Prostate gland (tissue), 2 donors: ENCODE measurements around the gene HDAC6. TPM values are rescaled to one million over a fixed set of nuclear protein-coding genes. Genes with fewer than 3 reads are reported as not detected.

ENCODE experiments used
- DNase-seq: peaks from one replicate; pipeline ENCODE4 v3.0.0-alpha.2; 2019; ENCODE audit warnings: low spot score
- H3K27ac ChIP-seq, 2 donors: fragments of 200-600 bp; sonication (generic); 2 replicates each; pipeline ENCODE4 v1.5.1; 2017 to 2019
- H3K27me3 ChIP-seq: fragments of 200-600 bp; sonication (generic); replicated peaks from 2 replicates; pipeline ENCODE4 v1.5.1; 2019; ENCODE audit not compliant: insufficient read depth
- H3K36me3 ChIP-seq, 2 donors: fragments of 200-600 bp; sonication (generic); 1 replicate in 1 of 2; 2 replicates in 1 of 2; pipeline versions ENCODE4 v1.5.1 to v1.8.1; 2017 to 2019
- H3K4me1 ChIP-seq: fragments of 200-600 bp; sonication (generic); replicated peaks from 2 replicates; pipeline ENCODE4 v1.5.1; 2019
- H3K4me3 ChIP-seq, 2 donors: fragments of 200-600 bp; sonication (generic); 2 replicates each; pipeline ENCODE4 v1.5.1; 2017 to 2019
- H3K9me3 ChIP-seq: fragments of 200-600 bp; sonication (generic); 2 replicates; pipeline ENCODE4 v1.5.1; 2017
- POLR2A ChIP-seq: fragments of 450-650 bp; IDR thresholded peaks from one replicate; pipeline ENCODE4 v1.6.1; 2016; ENCODE audit warnings: antibody characterized with exemption, mild to moderate bottlenecking
- POLR2AphosphoS5 ChIP-seq: sonication (generic); formaldehyde crosslinking; IDR thresholded peaks from one replicate; pipeline ENCODE4 v1.6.1; 2017; ENCODE audit warnings: antibody characterized with exemption
- WGBS: methylation state at CpG from one replicate; pipeline ENCODE4 v1.1.5; 2018; 5-methylcytosine and 5-hydroxymethylcytosine counted together
- intact Hi-C: fragments of 100-400 bp; cut with DNase I; formaldehyde crosslinking; loops from one replicate; pipeline ENCODE4 v1.14.2; 2022
- total RNA-seq, 2 donors: library from RNA; depleted of rRNA; stranded (reverse); fragments of >200 nt; gene quantifications; one replicate each; pipeline ENCODE4 v1.1.0, GENCODE V29; 2016
- TF ChIP-seq, protein P1 (sequence below), 4 experiments: fragments of 200-600 bp in 2 of 4; fragments of 450-650 bp in 2 of 4; sonication (generic) in 2 of 4; IDR thresholded peaks; 1 replicate in 3 of 4; 2 replicates in 1 of 4; pipeline ENCODE4 v1.5.1; 2016 to 2019; ENCODE audit warnings: antibody characterized with exemption in 4 of 4, mild to moderate bottlenecking in 2 of 4, moderate library complexity in 2 of 4

HDAC6 gene
- total RNA-seq, 2 donors from 2014 or later: 102 to 113 TPM

DNA sequence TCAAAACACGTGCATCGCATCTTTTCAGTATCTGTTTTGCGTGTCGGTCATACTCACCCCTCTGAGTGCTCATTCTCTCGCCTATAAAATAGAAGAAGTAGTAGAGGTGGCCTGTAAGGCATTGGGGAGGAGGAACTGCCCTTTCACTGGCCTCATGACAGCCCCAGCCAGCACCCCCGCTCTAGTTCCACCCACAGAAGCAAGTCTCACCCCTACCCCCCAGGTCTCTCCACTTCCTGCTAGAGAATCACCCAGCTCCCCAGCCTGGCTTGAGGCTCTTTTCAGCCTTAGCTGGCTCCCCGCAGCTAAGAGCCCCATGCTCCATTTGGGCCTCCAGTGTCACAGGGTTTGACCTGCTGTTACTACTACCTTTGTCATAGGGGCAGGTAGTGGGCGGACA lies 11.8 kb downstream of the HDAC6 start:
- Histone ChIP-seq H3K9me3 (no peaks in the 10 kb centered on the region), H3K4me3 (no peak overlapping the region), H3K4me1 (no peaks in the 10 kb centered on the region), H3K27ac (no peak overlapping the region), H3K27me3 (no peaks in the 10 kb centered on the region), H3K36me3 (no peaks in the 10 kb centered on the region)
- TF ChIP-seq, protein P1, sequence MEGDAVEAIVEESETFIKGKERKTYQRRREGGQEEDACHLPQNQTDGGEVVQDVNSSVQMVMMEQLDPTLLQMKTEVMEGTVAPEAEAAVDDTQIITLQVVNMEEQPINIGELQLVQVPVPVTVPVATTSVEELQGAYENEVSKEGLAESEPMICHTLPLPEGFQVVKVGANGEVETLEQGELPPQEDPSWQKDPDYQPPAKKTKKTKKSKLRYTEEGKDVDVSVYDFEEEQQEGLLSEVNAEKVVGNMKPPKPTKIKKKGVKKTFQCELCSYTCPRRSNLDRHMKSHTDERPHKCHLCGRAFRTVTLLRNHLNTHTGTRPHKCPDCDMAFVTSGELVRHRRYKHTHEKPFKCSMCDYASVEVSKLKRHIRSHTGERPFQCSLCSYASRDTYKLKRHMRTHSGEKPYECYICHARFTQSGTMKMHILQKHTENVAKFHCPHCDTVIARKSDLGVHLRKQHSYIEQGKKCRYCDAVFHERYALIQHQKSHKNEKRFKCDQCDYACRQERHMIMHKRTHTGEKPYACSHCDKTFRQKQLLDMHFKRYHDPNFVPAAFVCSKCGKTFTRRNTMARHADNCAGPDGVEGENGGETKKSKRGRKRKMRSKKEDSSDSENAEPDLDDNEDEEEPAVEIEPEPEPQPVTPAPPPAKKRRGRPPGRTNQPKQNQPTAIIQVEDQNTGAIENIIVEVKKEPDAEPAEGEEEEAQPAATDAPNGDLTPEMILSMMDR (IDR thresholded peaks at IDR 0.05): no peak
- no peak for TF ChIP-seq POLR2A
- no peak for TF ChIP-seq POLR2AphosphoS5
- WGBS: 91% methylated on average over 8 of the region's 8 CpGs
- no peak for DNase-seq
- intact Hi-C loops: no loop called here

DNA sequence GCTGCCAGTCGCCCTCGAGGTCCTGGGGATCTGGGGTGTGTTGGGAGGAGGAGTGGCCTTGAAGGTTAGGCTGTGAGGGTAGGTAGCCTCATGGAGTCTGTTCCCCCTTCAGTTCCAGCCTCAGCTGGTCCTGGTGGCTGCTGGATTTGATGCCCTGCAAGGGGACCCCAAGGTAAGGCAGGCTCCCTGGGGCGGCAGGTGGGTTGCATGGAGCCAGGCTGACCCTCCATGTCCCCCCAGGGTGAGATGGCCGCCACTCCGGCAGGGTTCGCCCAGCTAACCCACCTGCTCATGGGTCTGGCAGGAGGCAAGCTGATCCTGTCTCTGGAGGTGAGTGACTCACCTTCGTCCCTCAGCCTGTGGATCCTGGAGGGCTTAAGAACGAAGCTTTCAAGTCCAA lies 12.9 kb downstream of the HDAC6 start:
- Histone ChIP-seq H3K27ac (no peak overlapping the region), H3K4me1 (no peaks in the 10 kb centered on the region), H3K36me3 (no peaks in the 10 kb centered on the region), H3K9me3 (no peaks in the 10 kb centered on the region), H3K4me3 (no peak overlapping the region), H3K27me3 (no peaks in the 10 kb centered on the region)
- intact Hi-C loops: no loop called here
- 96% methylated on average over 8 of the region's 8 CpGs for WGBS
- TF ChIP-seq, protein P1 (IDR thresholded peaks at IDR 0.05): no peak
- no peak for TF ChIP-seq POLR2A
- no peak for TF ChIP-seq POLR2AphosphoS5
- DNase-seq: no peak

DNA sequence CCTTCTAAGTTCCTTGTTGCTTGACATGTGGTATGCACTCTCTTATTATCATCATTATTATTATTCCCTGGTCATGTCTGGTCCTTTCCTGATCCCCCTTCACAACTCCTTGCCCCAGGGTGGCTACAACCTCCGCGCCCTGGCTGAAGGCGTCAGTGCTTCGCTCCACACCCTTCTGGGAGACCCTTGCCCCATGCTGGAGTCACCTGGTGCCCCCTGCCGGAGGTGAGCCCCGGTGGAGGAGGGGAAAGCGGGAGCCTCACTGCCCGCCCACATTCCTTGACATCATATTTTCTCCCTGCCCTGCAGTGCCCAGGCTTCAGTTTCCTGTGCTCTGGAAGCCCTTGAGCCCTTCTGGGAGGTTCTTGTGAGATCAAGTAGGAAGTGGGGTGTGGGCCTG lies 13.4 kb downstream of the HDAC6 start:
- WGBS: 93% methylated on average over 8 of the region's 8 CpGs
- no peak overlapping the region for H3K4me3 ChIP-seq
- no peaks in the 10 kb centered on the region for H3K4me1 ChIP-seq
- H3K36me3 ChIP-seq: no peaks in the 10 kb centered on the region
- intact Hi-C loops: no loop called here
- no peak for DNase-seq
- no peaks in the 10 kb centered on the region for H3K9me3 ChIP-seq
- H3K27ac ChIP-seq: no peak overlapping the region
- no peaks in the 10 kb centered on the region for H3K27me3 ChIP-seq
- TF ChIP-seq, protein P1 (IDR thresholded peaks at IDR 0.05): no peak
- TF ChIP-seq POLR2A (no peak), POLR2AphosphoS5 (no peak)

DNA sequence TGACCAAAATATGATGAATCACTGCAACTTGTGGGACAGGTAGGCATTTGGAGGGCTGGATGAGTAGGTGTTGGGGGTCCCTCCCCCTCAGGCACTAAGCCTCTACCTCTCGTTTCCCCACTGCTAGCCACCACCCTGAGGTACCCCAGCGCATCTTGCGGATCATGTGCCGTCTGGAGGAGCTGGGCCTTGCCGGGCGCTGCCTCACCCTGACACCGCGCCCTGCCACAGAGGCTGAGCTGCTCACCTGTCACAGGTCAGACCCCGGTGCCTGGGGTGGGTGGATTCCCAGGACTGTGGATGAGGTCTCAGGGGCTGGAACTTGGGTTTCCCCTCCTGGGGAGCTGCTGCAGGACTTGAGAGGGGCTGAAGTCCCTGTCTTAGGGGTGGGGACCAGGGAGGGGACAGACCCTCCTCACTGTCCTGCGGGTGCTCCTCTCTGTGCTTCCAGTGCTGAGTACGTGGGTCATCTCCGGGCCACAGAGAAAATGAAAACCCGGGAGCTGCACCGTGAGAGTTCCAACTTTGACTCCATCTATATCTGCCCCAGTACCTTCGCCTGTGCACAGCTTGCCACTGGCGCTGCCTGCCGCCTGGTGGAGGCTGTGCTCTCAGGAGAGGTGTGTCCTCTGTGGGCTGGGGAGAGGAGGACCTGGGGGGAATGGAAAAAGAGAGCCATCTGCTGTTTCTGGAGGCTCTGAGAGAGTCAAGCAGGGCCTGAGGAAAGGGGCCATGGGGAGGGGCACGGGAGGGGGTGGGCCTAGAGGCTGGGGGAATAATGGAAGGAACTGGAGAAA lies 14.3 kb downstream of the HDAC6 start:
- 93% methylated on average over 10 of the region's 18 CpGs for WGBS
- Histone ChIP-seq H3K27me3 (no peaks in the 10 kb centered on the region), H3K9me3 (no peaks in the 10 kb centered on the region), H3K36me3 (no peaks in the 10 kb centered on the region), H3K27ac (no peak overlapping the region), H3K4me3 (no peak overlapping the region), H3K4me1 (no peaks in the 10 kb centered on the region)
- no peak for DNase-seq
- TF ChIP-seq, protein P1 (IDR thresholded peaks at IDR 0.05): no peak
- TF ChIP-seq POLR2AphosphoS5 (no peak), POLR2A (no peak)
- intact Hi-C loops: no loop called here

DNA sequence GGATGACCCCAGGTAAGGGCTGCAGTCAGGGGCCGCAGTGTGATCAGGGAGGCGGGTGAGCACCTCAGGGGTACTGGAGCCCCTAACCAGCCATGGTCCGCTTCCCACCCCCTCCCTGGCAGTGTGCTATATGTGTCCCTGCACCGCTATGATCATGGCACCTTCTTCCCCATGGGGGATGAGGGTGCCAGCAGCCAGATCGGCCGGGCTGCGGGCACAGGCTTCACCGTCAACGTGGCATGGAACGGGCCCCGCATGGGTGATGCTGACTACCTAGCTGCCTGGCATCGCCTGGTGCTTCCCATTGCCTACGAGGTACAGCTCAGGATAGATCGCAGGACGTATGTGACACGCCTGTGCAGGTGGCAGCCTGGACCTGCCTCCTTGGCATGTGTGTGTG lies 16.2 kb downstream of the HDAC6 start:
- H3K9me3 ChIP-seq: no peaks in the 10 kb centered on the region
- intact Hi-C loops: no loop called here
- no peaks in the 10 kb centered on the region for H3K27me3 ChIP-seq
- DNase-seq: no peak
- no peak overlapping the region for H3K4me3 ChIP-seq
- no peaks in the 10 kb centered on the region for H3K36me3 ChIP-seq
- TF ChIP-seq, protein P1 (IDR thresholded peaks at IDR 0.05): no peak
- no peak for TF ChIP-seq POLR2A
- TF ChIP-seq POLR2AphosphoS5: no peak
- WGBS: no CpG with 5 or more reads among the region's 16 CpGs
- H3K27ac ChIP-seq: no peak overlapping the region
- H3K4me1 ChIP-seq: no peaks in the 10 kb centered on the region
